ENCODE results near the gene PTPRD.

PTPRD gene

DNA sequence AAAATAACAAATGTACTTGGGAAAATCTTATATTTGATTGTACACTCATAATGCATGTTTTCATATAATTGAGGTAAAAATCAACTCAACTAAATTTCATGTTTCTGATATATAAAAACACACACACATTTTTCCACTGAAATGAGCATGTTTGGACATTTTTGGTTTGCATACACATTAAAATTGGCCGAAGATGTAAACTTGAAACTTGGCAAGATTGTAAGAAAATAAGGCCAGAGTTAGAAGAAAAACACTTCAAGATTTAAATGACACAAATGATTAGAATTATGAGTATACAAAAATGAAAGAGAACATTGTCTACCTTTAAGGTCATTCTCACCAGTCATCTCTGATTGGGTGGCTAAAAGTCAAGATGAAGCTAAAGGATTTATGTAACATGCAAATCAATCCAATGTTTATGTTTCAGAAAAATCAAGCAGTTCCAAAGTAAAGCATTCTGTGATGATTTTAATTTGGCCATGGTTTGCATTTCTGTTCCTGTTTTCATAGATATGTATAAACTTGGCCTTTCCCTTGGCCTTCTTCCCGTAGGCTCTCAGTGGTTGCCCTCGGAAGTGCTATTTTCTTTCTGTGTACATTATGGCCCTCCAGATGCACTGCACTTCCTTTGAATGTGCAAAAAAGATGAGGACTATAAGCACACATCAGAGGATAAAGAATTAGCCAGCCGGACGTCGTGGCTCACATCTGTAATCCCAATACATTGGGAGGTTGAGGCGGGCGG, 1707.9 kb downstream of the PTPRD start:
- no peaks in the 10 kb centered on the region for H3K36me3 ChIP-seq (ENCODE audit: control insufficient read depth, low read depth, low read length)
- H3K4me1 ChIP-seq (ENCODE audit: control insufficient read depth, low read depth, low read length): no peaks in the 10 kb centered on the region
- H3K27me3 ChIP-seq (ENCODE audit: control insufficient read depth, insufficient read depth, low read length): no peaks in the 10 kb centered on the region
- H3K9ac ChIP-seq (ENCODE audit: low read length): no peak overlapping the region
- no peak overlapping the region for H3K4me3 ChIP-seq (ENCODE audit: low read length)
- no peaks in the 10 kb centered on the region for H3K9me3 ChIP-seq (ENCODE audit: control insufficient read depth, low read depth, low read length)
- no peak overlapping the region for H3K27ac ChIP-seq (ENCODE audit: low read length)

- Histone ChIP-seq H3K27me3 (ENCODE audit: control insufficient read depth, insufficient read depth, low read length) (no peaks in the 10 kb centered on the region), H3K9ac (ENCODE audit: low read length) (no peak overlapping the region), H3K27ac (ENCODE audit: low read length) (no peak overlapping the region), H3K36me3 (ENCODE audit: control insufficient read depth, low read depth, low read length) (no peaks in the 10 kb centered on the region), H3K4me3 (ENCODE audit: low read length) (no peak overlapping the region), H3K4me1 (ENCODE audit: control insufficient read depth, low read depth, low read length) (no peaks in the 10 kb centered on the region), H3K9me3 (ENCODE audit: control insufficient read depth, low read depth, low read length) (no peaks in the 10 kb centered on the region)
Observed at GRCh38 chr9:8903077-8903476, 1709.7 kb downstream of the PTPRD start.

DNA sequence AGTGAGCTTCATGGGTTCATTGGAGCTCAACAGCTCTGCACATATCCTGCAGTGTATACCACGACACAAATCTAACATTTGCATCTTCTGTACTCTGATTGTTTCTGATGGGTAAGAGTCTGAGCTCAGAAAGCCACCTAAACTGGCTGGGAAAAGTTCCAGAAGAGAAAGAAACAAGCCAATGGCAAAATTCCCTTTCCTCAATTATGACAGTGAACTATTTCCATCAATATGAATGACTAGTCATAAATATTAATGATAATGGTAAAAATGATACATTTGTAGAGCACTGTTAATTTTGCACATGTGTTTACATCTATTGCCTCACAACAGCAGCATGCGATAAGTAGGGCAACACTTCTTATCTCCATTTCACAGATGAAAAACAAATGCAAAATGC, 1711.7 kb downstream of the PTPRD start:
- no peak overlapping the region for H3K9ac ChIP-seq (ENCODE audit: low read length)
- H3K9me3 ChIP-seq (ENCODE audit: control insufficient read depth, low read depth, low read length): no peaks in the 10 kb centered on the region
- H3K27me3 ChIP-seq (ENCODE audit: control insufficient read depth, insufficient read depth, low read length): no peaks in the 10 kb centered on the region
- H3K36me3 ChIP-seq (ENCODE audit: control insufficient read depth, low read depth, low read length): no peaks in the 10 kb centered on the region
- no peak overlapping the region for H3K4me3 ChIP-seq (ENCODE audit: low read length)
- no peak overlapping the region for H3K27ac ChIP-seq (ENCODE audit: low read length)
- no peaks in the 10 kb centered on the region for H3K4me1 ChIP-seq (ENCODE audit: control insufficient read depth, low read depth, low read length)

- H3K9ac ChIP-seq (ENCODE audit: low read length): no peak overlapping the region
- H3K4me1 ChIP-seq (ENCODE audit: control insufficient read depth, low read depth, low read length): no peaks in the 10 kb centered on the region
- H3K9me3 ChIP-seq (ENCODE audit: control insufficient read depth, low read depth, low read length): no peaks in the 10 kb centered on the region
- H3K4me3 ChIP-seq (ENCODE audit: low read length): no peak overlapping the region
- H3K27me3 ChIP-seq (ENCODE audit: control insufficient read depth, insufficient read depth, low read length): no peaks in the 10 kb centered on the region
- no peak overlapping the region for H3K27ac ChIP-seq (ENCODE audit: low read length)
- no peaks in the 10 kb centered on the region for H3K36me3 ChIP-seq (ENCODE audit: control insufficient read depth, low read depth, low read length)
Observed at GRCh38 chr9:8899511-8899910, 1713.3 kb downstream of the PTPRD start.

GRCh38 chr9:8895861-8896224, 1717.0 kb downstream of the PTPRD start:
- peaks cover 7% of the 10 kb centered on the region for H3K4me1 ChIP-seq (ENCODE audit: control insufficient read depth, low read depth, low read length)
- H3K9me3 ChIP-seq (ENCODE audit: control insufficient read depth, low read depth, low read length): no peaks in the 10 kb centered on the region
- H3K27ac ChIP-seq (ENCODE audit: low read length): no peak overlapping the region
- H3K27me3 ChIP-seq (ENCODE audit: control insufficient read depth, insufficient read depth, low read length): no peaks in the 10 kb centered on the region
- no peak overlapping the region for H3K9ac ChIP-seq (ENCODE audit: low read length)
- no peak overlapping the region for H3K4me3 ChIP-seq (ENCODE audit: low read length)
- no peaks in the 10 kb centered on the region for H3K36me3 ChIP-seq (ENCODE audit: control insufficient read depth, low read depth, low read length)

DNA sequence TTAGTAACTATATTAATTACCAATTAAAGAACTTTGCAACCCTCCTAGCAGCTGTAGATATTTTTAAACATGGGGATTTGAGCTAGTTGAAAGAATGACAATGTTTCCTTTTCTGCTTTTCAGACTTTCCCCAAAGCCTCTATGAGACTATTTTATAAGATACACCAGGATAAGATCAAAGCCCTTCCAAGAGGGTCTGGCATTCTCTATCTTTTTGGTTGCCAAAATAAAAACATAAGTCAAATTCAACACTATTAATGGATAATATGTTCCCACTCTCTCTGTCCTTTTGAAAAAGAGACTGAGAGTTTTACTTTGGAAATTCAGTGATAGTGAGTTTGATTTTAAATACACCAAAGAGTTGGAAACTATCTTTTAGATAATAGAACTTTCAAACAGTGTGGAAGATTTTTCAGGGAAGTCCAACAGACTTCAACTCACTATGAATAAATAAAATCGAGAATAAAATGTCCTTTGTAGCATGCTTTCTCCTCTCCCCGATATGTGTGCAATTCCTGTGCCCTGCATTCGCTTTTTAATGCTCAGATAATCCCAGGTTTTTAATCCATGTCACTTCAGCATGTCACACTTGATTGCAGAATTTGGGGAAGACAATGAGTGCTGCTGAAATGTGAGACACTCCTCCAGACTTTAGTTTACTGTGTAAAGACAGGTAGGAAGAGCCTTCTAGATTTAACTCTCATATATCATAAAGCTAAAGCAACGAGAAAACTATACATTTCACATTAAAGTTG, 1717.5 kb downstream of the PTPRD start:
- no peak overlapping the region for H3K4me3 ChIP-seq (ENCODE audit: low read length)
- no peaks in the 10 kb centered on the region for H3K9me3 ChIP-seq (ENCODE audit: control insufficient read depth, low read depth, low read length)
- H3K27me3 ChIP-seq (ENCODE audit: control insufficient read depth, insufficient read depth, low read length): no peaks in the 10 kb centered on the region
- H3K27ac ChIP-seq (ENCODE audit: low read length): no peak overlapping the region
- H3K9ac ChIP-seq (ENCODE audit: low read length): no peak overlapping the region
- H3K36me3 ChIP-seq (ENCODE audit: control insufficient read depth, low read depth, low read length): no peaks in the 10 kb centered on the region
- peaks cover 7% of the 10 kb centered on the region for H3K4me1 ChIP-seq (ENCODE audit: control insufficient read depth, low read depth, low read length)

GRCh38 chr9:8890695-8891094, 1722.1 kb downstream of the PTPRD start:
- H3K9me3 ChIP-seq (ENCODE audit: control insufficient read depth, low read depth, low read length): no peaks in the 10 kb centered on the region
- H3K27me3 ChIP-seq (ENCODE audit: control insufficient read depth, insufficient read depth, low read length): no peaks in the 10 kb centered on the region
- H3K4me1 ChIP-seq (ENCODE audit: control insufficient read depth, low read depth, low read length): peaks cover 7% of the 10 kb centered on the region
- H3K9ac ChIP-seq (ENCODE audit: low read length): no peak overlapping the region
- H3K4me3 ChIP-seq (ENCODE audit: low read length): no peak overlapping the region
- H3K36me3 ChIP-seq (ENCODE audit: control insufficient read depth, low read depth, low read length): no peaks in the 10 kb centered on the region
- no peak overlapping the region for H3K27ac ChIP-seq (ENCODE audit: low read length)

DNA sequence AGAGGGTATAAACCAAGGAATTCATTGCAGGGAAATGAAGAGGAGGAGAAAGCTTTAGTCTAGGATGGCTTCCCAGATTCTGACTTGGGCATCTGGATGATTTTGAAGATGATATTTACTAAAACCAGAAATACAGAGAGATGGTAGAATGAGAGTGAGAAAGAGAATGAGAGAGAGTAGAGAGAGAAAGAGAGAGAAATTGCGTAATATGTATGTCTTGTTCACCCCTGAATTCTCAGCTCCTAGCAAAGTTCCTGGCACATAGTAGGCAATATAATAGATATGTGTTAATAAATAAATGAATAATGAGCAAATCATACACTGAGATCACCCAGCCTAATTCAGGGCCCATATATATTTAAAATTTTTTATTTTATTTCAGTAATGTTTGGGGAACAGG, 1723.7 kb downstream of the PTPRD start:
- Histone ChIP-seq H3K4me3 (ENCODE audit: low read length) (no peak overlapping the region), H3K36me3 (ENCODE audit: control insufficient read depth, low read depth, low read length) (no peaks in the 10 kb centered on the region), H3K4me1 (ENCODE audit: control insufficient read depth, low read depth, low read length) (peaks cover 7% of the 10 kb centered on the region), H3K9ac (ENCODE audit: low read length) (no peak overlapping the region), H3K9me3 (ENCODE audit: control insufficient read depth, low read depth, low read length) (no peaks in the 10 kb centered on the region), H3K27me3 (ENCODE audit: control insufficient read depth, insufficient read depth, low read length) (no peaks in the 10 kb centered on the region), H3K27ac (ENCODE audit: low read length) (no peak overlapping the region)

- H3K9ac ChIP-seq (ENCODE audit: low read length): no peak overlapping the region
- H3K9me3 ChIP-seq (ENCODE audit: control insufficient read depth, low read depth, low read length): no peaks in the 10 kb centered on the region
- H3K4me3 ChIP-seq (ENCODE audit: low read length): no peak overlapping the region
- no peak overlapping the region for H3K27ac ChIP-seq (ENCODE audit: low read length)
- no peaks in the 10 kb centered on the region for H3K36me3 ChIP-seq (ENCODE audit: control insufficient read depth, low read depth, low read length)
- no peaks in the 10 kb centered on the region for H3K27me3 ChIP-seq (ENCODE audit: control insufficient read depth, insufficient read depth, low read length)
- peaks cover 7% of the 10 kb centered on the region for H3K4me1 ChIP-seq (ENCODE audit: control insufficient read depth, low read depth, low read length)
Observed at GRCh38 chr9:8888591-8888990, 1724.2 kb downstream of the PTPRD start.

- H3K36me3 ChIP-seq (ENCODE audit: control insufficient read depth, low read depth, low read length): no peaks in the 10 kb centered on the region
- no peaks in the 10 kb centered on the region for H3K27me3 ChIP-seq (ENCODE audit: control insufficient read depth, insufficient read depth, low read length)
- no peaks in the 10 kb centered on the region for H3K9me3 ChIP-seq (ENCODE audit: control insufficient read depth, low read depth, low read length)
- no peak overlapping the region for H3K9ac ChIP-seq (ENCODE audit: low read length)
- peaks cover 7% of the 10 kb centered on the region for H3K4me1 ChIP-seq (ENCODE audit: control insufficient read depth, low read depth, low read length)
- no peak overlapping the region for H3K4me3 ChIP-seq (ENCODE audit: low read length)
- H3K27ac ChIP-seq (ENCODE audit: low read length): no peak overlapping the region
Observed at GRCh38 chr9:8887369-8887768, 1725.4 kb downstream of the PTPRD start.

DNA sequence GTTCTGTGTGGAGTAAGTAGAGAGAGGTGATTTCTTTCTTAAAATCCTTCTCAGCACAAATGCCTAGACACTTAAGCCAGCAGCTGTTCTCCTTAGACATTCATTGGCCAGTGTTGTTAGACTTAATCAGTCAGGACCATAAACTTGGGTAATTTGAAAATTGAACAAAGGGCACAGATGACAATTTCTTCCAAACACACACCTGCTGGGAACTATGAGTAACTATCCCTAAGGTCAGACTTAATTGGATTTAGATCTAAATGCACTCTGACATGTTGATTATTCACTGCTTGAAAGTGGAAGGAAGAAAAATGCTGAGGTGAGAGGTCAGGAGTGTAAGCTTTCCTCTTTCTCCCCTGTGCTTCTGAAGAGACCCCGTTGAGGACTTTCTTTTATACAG, 1729.5 kb downstream of the PTPRD start:
- no peak overlapping the region for H3K27ac ChIP-seq (ENCODE audit: low read length)
- no peaks in the 10 kb centered on the region for H3K9me3 ChIP-seq (ENCODE audit: control insufficient read depth, low read depth, low read length)
- no peaks in the 10 kb centered on the region for H3K36me3 ChIP-seq (ENCODE audit: control insufficient read depth, low read depth, low read length)
- H3K9ac ChIP-seq (ENCODE audit: low read length): no peak overlapping the region
- no peaks in the 10 kb centered on the region for H3K27me3 ChIP-seq (ENCODE audit: control insufficient read depth, insufficient read depth, low read length)
- H3K4me3 ChIP-seq (ENCODE audit: low read length): no peak overlapping the region
- no peaks in the 10 kb centered on the region for H3K4me1 ChIP-seq (ENCODE audit: control insufficient read depth, low read depth, low read length)

GRCh38 chr9:8880060-8880459, 1732.7 kb downstream of the PTPRD start:
- Histone ChIP-seq H3K36me3 (ENCODE audit: control insufficient read depth, low read depth, low read length) (no peaks in the 10 kb centered on the region), H3K9me3 (ENCODE audit: control insufficient read depth, low read depth, low read length) (no peaks in the 10 kb centered on the region), H3K27ac (ENCODE audit: low read length) (no peak overlapping the region), H3K4me3 (ENCODE audit: low read length) (no peak overlapping the region), H3K4me1 (ENCODE audit: control insufficient read depth, low read depth, low read length) (peaks cover 10% of the 10 kb centered on the region), H3K9ac (ENCODE audit: low read length) (no peak overlapping the region), H3K27me3 (ENCODE audit: control insufficient read depth, insufficient read depth, low read length) (no peaks in the 10 kb centered on the region)
